Measurements from ENCODE around the gene L1TD1.
"Not testable (repeated sequence)": the region's sequence is repeated elsewhere in the genome, so short reads cannot be mapped to it uniquely, and the experiment has no call there.

Gene L1TD1

GRCh38 chr1:62184336-62184735 is 10.3 kb upstream of the L1TD1 start:
- H3K4me1 Mint-ChIP-seq = no peaks in the 10 kb centered on the region
- no peak for ATAC-seq
- H3K4me3 Mint-ChIP-seq = no peak overlapping the region
- no peaks in the 10 kb centered on the region for H3K9me3 Mint-ChIP-seq
- no peaks in the 10 kb centered on the region for H3K27me3 Mint-ChIP-seq
- no peak overlapping the region for H3K27ac Mint-ChIP-seq
- no peaks in the 10 kb centered on the region for H3K36me3 Mint-ChIP-seq

DNA sequence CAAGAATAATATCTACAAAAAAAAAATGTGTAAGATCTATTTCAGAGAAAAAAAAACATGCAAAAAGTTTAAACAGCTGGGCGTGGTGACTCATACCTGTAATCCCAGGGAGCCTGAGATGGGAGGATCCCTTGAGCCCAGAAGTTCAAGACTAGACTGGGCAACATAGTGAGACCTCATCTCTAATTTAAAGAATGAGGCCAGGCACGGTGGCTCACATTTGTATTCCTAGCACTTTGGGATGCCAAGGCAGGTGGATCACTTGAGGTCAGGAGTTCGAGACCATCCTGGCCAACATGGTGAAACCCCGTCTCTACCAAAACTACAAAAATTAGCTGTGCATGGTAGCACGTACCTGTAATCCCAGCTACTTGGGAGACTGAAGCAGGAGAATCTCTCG is 9.4 kb upstream of the L1TD1 start:
- H3K27ac Mint-ChIP-seq, H3K36me3 Mint-ChIP-seq, H3K27me3 Mint-ChIP-seq, H3K4me3 Mint-ChIP-seq, H3K4me1 Mint-ChIP-seq, ATAC-seq, H3K9me3 Mint-ChIP-seq: not testable (repeated sequence)

DNA sequence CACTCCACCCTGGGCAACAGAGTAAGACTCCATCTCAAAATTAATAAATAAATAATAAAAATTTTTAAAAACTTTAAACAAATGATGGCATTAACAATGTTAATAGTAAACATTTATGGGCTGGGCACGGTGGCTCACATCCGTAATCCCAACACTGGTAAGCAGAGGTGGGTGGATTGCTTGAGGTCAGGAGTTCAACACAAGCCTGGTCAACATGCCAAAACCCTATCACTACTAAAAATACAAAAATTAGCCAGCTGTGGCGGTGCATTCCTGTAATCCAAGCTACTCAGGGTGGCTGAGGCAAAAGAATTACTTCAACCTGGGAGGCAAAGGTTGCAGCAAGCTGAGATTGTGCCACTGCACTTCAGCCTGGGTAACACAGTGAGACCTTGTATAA is 9.0 kb upstream of the L1TD1 start:
- Mint-ChIP-seq H3K4me1 (no peaks in the 10 kb centered on the region), H3K9me3 (no peaks in the 10 kb centered on the region), H3K27ac (no peak overlapping the region), H3K4me3 (no peak overlapping the region), H3K36me3 (no peaks in the 10 kb centered on the region), H3K27me3 (no peaks in the 10 kb centered on the region)
- ATAC-seq = no peak

- ATAC-seq = no peak
- no peaks in the 10 kb centered on the region for H3K9me3 Mint-ChIP-seq
- peaks cover 9% of the 10 kb centered on the region for H3K27me3 Mint-ChIP-seq
- no peak overlapping the region for H3K27ac Mint-ChIP-seq
- H3K4me3 Mint-ChIP-seq = no peak overlapping the region
- no peaks in the 10 kb centered on the region for H3K4me1 Mint-ChIP-seq
- no peaks in the 10 kb centered on the region for H3K36me3 Mint-ChIP-seq
These were observed 7.1 kb upstream of the L1TD1 start for GRCh38 chr1:62187548-62187947.

DNA sequence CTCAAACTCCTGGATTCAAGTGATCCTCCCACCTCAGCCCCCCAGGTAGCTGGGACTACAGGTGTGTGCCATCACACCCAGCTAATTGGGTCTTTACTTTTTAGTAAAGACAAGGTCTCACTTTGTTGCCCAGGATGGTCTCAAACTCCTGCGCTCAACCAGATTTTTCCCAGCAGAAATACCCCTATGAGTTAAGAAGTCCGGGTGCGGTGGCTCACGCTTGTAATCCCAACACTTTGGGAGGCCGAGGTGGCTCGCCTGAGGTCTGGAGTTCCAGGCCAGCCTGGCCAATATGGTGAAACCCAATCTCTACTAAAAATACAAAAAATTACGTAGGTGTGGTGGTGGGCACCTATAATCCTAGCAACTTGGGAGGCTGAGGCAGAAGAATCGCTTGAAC is 6.5 kb upstream of the L1TD1 start:
- Mint-ChIP-seq H3K36me3 (no peaks in the 10 kb centered on the region), H3K4me3 (no peak overlapping the region), H3K9me3 (no peaks in the 10 kb centered on the region), H3K4me1 (no peaks in the 10 kb centered on the region), H3K27ac (no peak overlapping the region), H3K27me3 (peaks cover 11% of the 10 kb centered on the region)
- no peak for ATAC-seq

GRCh38 chr1:62196086-62196690 is 1.5 kb downstream of the L1TD1 start:
- peaks cover 4% of the 10 kb centered on the region for H3K4me1 Mint-ChIP-seq
- no peak for ATAC-seq
- H3K27me3 Mint-ChIP-seq = peaks cover 47% of the 10 kb centered on the region
- H3K9me3 Mint-ChIP-seq = peaks cover 11% of the 10 kb centered on the region
- no peak overlapping the region for H3K4me3 Mint-ChIP-seq
- peaks cover 6% of the 10 kb centered on the region for H3K36me3 Mint-ChIP-seq
- peak overlapping the region; percentile 23 for H3K27ac Mint-ChIP-seq

DNA sequence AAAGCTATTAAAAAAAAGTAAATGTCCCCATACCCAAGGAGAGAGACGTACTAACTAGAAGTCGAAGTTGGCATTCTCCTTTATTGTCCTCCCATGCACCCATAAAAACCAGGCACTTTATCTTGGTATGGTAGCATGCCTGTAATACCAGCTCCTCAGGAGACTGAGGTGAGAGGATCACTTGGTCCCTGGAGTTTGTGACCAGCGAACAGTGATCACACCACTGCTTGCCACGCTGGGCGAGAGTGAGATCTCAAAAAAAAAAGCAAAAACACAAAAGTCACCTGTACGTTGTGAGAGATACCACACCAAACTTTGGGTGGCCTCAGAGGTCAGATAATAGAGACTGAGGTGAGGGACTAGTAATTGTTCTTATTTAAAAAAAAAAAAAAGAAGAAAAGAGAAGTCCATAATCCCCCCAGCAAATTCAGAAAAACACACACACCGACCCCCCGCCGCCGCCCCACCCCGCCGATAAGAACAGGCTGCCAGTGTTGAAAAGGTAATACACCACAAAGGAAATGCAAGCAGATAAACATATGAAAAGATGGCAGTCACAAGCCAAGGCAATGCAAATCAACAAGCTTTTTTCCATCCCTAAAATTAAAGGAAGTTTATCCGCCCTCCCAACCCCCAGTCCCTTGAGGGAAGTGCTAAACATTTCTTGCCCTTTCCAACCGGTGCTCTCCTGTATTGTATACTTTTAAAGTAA is 3.6 kb downstream of the L1TD1 start:
- H3K4me3 Mint-ChIP-seq = no peak overlapping the region
- H3K27ac Mint-ChIP-seq = no peak overlapping the region
- peaks cover 35% of the 10 kb centered on the region for H3K27me3 Mint-ChIP-seq
- H3K36me3 Mint-ChIP-seq = peaks cover 6% of the 10 kb centered on the region
- H3K4me1 Mint-ChIP-seq = peaks cover 4% of the 10 kb centered on the region
- no peak for ATAC-seq
- peaks cover 11% of the 10 kb centered on the region for H3K9me3 Mint-ChIP-seq

DNA sequence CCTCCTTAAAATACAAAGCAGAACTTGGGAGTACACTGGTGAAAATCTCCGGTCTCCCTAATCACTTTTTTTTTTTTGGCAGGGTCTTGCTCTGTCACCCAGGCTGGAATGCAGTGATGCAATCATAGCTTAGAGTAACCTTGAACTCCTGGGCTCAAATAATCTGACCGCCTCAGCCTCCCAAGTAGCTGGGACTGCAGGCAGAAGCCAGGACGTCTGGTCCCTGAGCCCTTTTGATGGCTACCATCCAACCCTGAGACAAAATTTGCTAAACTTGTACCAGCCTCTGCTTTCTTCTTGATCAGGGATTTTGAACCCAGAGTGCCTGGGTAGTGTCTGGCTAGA is 4.1 kb downstream of the L1TD1 start:
- Mint-ChIP-seq H3K36me3 (peaks cover 6% of the 10 kb centered on the region), H3K9me3 (peaks cover 8% of the 10 kb centered on the region), H3K27ac (no peak overlapping the region), H3K4me1 (peaks cover 4% of the 10 kb centered on the region), H3K4me3 (no peak overlapping the region), H3K27me3 (peaks cover 30% of the 10 kb centered on the region)
- no peak for ATAC-seq

DNA sequence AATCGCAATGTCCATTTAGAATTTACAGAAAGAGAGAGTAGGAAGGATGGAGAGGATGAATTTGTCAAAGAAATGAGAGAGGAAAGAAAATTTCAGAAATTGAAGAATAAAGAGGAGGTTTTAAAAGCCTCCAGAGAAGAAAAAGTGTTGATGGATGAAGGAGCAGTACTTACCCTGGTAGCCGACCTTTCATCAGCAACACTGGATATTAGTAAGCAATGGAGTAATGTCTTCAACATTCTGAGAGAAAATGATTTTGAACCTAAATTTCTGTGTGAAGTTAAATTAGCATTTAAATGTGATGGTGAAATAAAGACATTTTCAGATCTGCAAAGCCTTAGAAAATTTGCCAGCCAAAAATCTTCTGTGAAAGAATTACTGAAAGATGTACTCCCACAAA is 12.5 kb downstream of the L1TD1 start:
- H3K27me3 Mint-ChIP-seq = peaks cover 21% of the 10 kb centered on the region
- H3K36me3 Mint-ChIP-seq = peaks cover 21% of the 10 kb centered on the region
- no peak overlapping the region for H3K27ac Mint-ChIP-seq
- no peak for ATAC-seq
- no peaks in the 10 kb centered on the region for H3K4me1 Mint-ChIP-seq
- peaks cover 22% of the 10 kb centered on the region for H3K9me3 Mint-ChIP-seq
- no peak overlapping the region for H3K4me3 Mint-ChIP-seq

- no peak for ATAC-seq
- H3K36me3 Mint-ChIP-seq = peaks cover 21% of the 10 kb centered on the region
- no peak overlapping the region for H3K27ac Mint-ChIP-seq
- peaks cover 22% of the 10 kb centered on the region for H3K9me3 Mint-ChIP-seq
- no peak overlapping the region for H3K4me3 Mint-ChIP-seq
- H3K27me3 Mint-ChIP-seq = peaks cover 21% of the 10 kb centered on the region
- no peaks in the 10 kb centered on the region for H3K4me1 Mint-ChIP-seq
These were observed 13.4 kb downstream of the L1TD1 start for GRCh38 chr1:62208087-62208486.

GRCh38 chr1:62208970-62209369 is 14.3 kb downstream of the L1TD1 start:
- Mint-ChIP-seq H3K4me3 (no peak overlapping the region), H3K9me3 (peaks cover 22% of the 10 kb centered on the region), H3K27ac (no peak overlapping the region), H3K27me3 (peaks cover 21% of the 10 kb centered on the region), H3K4me1 (no peaks in the 10 kb centered on the region), H3K36me3 (peaks cover 21% of the 10 kb centered on the region)
- ATAC-seq = no peak

DNA sequence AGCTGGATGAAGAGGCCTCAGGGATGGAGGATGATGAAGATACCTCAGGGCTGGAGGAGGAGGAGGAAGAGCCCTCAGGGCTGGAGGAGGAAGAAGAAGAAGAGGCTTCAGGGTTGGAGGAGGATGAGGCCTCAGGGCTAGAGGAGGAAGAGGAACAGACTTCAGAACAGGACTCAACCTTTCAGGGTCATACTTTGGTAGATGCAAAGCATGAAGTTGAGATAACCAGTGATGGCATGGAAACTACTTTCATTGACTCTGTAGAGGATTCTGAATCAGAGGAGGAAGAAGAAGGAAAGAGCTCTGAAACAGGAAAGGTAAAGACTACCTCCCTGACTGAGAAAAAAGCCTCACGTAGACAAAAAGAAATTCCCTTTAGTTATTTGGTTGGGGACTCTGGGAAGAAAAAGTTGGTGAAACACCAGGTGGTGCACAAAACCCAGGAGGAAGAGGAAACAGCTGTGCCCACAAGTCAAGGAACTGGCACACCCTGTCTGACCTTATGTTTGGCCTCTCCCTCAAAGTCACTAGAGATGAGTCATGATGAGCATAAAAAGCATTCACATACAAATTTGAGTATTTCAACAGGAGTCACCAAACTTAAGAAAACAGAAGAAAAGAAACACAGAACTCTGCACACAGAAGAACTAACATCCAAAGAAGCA is 15.4 kb downstream of the L1TD1 start:
- H3K9me3 Mint-ChIP-seq = peaks cover 22% of the 10 kb centered on the region
- H3K4me1 Mint-ChIP-seq = no peaks in the 10 kb centered on the region
- H3K36me3 Mint-ChIP-seq = peaks cover 21% of the 10 kb centered on the region
- no peak overlapping the region for H3K27ac Mint-ChIP-seq
- no peak for ATAC-seq
- H3K4me3 Mint-ChIP-seq = no peak overlapping the region
- peaks cover 14% of the 10 kb centered on the region for H3K27me3 Mint-ChIP-seq

DNA sequence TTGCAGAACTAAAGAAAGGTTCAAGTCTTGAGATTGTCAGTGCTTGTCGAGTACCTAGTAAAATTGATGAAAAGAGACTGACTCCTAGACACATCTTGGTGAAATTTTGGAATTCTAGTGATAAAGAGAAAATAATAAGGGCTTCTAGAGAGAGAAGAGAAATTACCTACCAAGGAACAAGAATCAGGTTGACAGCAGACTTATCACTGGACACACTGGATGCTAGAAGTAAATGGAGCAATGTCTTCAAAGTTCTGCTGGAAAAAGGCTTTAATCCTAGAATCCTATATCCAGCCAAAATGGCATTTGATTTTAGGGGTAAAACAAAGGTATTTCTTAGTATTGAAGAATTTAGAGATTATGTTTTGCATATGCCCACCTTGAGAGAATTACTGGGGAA is 16.3 kb downstream of the L1TD1 start:
- no peak for ATAC-seq
- Mint-ChIP-seq H3K27ac (no peak overlapping the region), H3K4me1 (no peaks in the 10 kb centered on the region)

GRCh38 chr1:62212411-62212810 is 17.8 kb downstream of the L1TD1 start:
- Mint-ChIP-seq H3K4me1 (no peaks in the 10 kb centered on the region), H3K27ac (no peak overlapping the region), H3K4me3 (no peak overlapping the region), H3K9me3 (peaks cover 17% of the 10 kb centered on the region), H3K27me3 (peaks cover under 1% of the 10 kb centered on the region), H3K36me3 (peaks cover 14% of the 10 kb centered on the region)
- no peak for ATAC-seq

More for the DNA sequence above, 16.3 kb downstream of the L1TD1 start:
- Mint-ChIP-seq H3K9me3 (peaks cover 22% of the 10 kb centered on the region), H3K36me3 (peaks cover 21% of the 10 kb centered on the region), H3K4me3 (no peak overlapping the region), H3K27me3 (peaks cover 13% of the 10 kb centered on the region)

DNA sequence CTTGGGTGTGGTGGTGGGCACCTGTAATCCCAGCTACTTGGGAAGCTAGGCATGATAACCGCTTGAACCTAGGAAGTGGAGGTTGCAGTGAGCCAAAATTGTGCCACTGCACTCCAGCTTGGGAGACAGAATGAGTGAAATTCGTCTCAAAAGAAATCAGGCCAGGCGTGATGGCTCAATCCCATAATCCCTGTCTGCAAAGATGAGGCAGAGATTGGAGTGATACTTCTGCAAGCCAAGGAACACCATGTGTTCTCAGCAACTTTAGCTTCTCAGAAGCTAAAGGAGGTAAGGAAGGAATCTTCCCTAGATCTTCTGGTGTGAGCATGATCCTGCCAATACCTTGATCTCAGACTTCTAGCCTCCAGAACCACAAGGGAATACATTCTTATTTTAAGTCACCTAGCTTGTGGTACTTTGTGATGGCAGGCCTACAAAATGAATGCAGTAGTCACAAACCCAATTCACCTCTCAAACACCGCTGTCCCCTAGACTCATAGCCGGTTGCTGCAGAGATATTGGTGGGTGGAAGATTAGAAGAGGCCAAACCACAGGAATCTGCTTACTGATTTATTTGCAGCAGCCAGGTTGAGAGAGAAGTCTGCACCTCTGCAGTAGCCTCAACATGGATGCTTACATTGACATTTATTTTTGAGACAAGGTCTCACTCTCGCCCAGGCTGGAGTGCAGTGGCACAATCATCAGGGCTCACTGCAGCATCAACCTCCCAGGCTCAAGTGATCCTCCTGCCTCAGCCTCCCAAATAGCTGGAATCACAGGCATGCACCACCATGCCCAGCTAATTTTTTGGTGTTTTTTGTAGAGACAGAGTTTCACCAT is 18.6 kb downstream of the L1TD1 start:
- Mint-ChIP-seq H3K27ac (no peak overlapping the region), H3K4me3 (no peak overlapping the region), H3K4me1 (no peaks in the 10 kb centered on the region), H3K9me3 (peaks cover 17% of the 10 kb centered on the region), H3K27me3 (no peaks in the 10 kb centered on the region), H3K36me3 (peaks cover 14% of the 10 kb centered on the region)
- ATAC-seq = no peak
